ENCODE results near the gene VSTM2L.

- no peak for TF ChIP-seq CTCF (IDR thresholded peaks at IDR 0.05; ENCODE audit: borderline replicate concordance, extremely low read depth, low read length, poor library complexity, severe bottlenecking)
- no peak for TF ChIP-seq EZH2 (IDR thresholded peaks at IDR 0.05; ENCODE audit: borderline replicate concordance, low read depth, low read length, severe bottlenecking)
These were observed 34.0 kb upstream of the VSTM2L start for GRCh38 chr20:37868851-37869333.

All from DND-41 (cell line).